HG03469 (cell line): ENCODE measurements around the gene CYP11A1.
"Not testable (repeated sequence)": the region's sequence is repeated elsewhere in the genome, so short reads cannot be mapped to it uniquely, and the experiment has no call there.

Experiments used
- ATAC-seq: cut with Tn5 transposase; IDR thresholded peaks from one replicate; pipeline ENCODE4 v1.9.1; 2021; ENCODE audit warnings: mild to moderate bottlenecking, moderate library complexity, moderate number of reproducible peaks; ENCODE audit not compliant: unreplicated experiment

Gene CYP11A1

DNA sequence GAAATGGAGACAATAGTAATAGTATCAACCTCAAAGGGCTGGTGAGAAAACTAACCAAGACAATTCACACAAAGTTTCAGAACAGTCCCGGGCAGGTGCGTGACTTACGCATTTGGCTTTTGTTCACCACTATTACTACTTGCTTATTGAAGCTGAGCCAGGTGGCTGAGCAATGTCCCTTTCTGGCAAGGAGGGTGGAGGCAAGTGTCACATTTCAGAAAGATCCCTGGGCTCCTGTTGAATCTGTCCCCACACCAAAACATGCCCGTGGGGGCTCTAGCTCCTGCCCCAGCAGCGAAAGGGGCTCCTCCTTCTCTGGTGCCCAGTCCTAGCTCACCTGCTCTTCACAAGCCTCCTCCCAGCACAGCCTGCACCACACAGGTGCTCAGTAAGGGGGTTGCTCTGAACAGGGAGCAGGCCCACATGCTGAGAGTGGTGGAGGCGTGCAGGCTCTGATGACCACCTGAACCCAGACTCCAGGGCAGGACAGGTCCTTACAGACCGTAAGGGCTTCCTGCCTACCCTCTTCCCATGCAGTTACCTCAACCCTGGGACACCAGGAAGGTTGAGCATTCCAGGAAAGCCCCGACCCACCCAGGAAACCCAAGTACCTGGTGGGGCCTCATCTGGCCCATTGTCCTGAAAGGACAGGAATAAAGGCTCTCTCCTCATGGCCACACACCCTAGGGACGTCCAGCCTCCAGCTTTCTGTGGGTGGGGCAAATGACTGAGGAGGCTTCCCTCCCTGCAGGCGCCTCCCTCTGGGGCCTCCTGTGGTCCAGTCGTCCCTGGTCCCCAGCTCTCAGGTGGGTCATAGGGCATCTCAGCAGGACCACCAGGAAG, 33.7 kb upstream of the CYP11A1 start:
- ATAC-seq, result no peak

DNA sequence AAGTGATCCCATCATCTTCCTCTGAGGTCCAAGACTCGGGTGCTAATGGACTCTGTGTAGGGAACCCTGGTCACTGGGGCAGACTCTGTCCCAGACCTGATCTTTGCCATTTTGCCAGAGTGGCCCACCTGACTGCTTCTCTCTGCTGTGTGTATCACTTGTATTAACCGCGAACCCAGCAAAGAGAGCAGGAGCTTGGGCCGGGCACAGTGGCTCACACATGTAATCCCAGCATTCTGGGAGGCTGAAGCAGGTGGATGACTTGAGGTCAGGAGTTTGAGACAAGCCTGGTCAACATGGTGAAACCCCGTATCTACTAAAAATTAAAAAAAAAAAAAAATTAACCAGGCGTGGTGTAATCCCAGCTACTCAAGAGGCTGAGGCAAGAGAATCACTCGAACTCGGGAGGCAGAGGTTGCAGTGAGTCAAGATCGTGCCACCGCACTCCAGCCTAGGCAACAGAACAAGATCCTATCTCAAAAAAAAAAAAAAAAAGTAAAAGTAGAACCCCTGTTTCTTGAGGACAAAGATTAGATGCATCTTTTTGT, 32.9 kb upstream of the CYP11A1 start:
- ATAC-seq, result no peak

DNA sequence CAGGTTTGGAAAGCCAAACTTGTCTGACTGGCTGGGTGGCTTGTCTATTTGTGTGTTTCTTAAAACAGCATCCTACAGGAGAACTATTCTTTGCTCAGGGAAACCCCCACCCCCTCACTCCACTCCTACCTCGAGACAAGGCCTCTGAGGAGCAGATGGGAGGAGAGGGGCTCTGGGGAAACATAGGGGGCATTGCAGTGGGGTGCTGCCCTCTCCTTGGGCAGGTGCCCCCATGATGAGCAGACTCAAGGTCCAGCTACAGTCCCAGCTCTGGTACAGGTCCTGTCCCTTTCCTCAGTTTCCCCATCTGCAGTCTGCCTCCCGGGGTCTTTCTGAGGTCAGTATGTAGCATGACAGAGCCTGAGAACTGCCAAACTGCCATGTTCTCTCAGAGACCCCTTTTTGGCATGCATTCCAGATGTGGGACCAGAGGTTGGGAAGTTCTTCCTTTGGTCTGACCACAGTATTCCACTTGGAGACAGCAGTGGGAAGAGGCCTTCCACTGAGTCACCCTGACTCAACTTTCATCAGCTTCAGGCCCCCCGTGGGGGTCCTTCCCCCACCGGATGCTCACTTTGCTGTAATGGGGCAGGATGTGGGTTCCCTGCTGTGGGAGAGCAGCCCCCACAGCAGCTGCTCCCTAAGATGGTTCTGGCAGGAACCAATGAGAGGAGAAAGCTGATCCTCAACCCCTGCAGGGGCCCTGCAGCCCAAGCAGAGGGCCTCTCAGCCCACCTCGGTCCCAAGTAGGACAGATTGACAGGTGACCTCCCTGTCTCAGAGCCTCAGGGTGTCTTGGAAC, 32.3 kb upstream of the CYP11A1 start:
- no peak for ATAC-seq

DNA sequence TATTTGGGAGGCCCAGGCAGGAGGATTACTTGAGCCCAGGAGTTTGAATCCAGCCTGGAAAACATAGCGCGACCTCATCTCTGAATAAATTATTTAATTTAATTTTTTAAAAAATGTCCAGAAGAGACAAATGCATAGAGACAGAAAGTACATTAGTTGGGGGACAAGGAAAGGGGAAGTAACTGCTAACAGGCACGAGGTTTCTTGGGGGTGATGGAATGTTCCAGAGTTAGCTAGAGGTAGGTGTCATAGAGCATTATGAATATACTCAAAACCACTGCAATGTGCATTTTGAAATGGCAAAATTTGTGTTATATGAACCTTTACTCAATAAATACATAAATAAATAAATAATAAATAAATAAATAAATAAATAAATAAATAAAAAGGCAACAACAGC, 31.7 kb upstream of the CYP11A1 start:
- ATAC-seq, result no peak

DNA sequence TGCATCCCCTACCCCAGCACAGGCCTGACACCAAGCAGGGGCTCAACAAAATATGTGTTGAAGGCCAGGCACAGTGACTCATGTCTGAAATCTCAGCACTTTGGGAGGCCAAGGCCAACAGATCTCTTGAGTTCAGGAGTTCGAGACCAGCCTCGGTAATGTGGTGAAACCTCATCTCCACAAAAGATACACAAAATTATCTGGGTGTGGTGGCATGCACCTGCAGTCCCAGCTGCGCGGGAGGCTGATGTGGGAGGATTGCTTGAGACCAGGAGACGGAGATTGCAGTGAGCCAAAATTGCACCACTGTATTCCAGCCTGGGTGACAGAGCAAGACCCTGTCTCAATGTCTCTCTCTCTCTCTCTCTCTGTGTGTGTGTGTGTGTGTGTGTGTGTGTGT, 30.7 kb upstream of the CYP11A1 start:
- no peak for ATAC-seq

DNA sequence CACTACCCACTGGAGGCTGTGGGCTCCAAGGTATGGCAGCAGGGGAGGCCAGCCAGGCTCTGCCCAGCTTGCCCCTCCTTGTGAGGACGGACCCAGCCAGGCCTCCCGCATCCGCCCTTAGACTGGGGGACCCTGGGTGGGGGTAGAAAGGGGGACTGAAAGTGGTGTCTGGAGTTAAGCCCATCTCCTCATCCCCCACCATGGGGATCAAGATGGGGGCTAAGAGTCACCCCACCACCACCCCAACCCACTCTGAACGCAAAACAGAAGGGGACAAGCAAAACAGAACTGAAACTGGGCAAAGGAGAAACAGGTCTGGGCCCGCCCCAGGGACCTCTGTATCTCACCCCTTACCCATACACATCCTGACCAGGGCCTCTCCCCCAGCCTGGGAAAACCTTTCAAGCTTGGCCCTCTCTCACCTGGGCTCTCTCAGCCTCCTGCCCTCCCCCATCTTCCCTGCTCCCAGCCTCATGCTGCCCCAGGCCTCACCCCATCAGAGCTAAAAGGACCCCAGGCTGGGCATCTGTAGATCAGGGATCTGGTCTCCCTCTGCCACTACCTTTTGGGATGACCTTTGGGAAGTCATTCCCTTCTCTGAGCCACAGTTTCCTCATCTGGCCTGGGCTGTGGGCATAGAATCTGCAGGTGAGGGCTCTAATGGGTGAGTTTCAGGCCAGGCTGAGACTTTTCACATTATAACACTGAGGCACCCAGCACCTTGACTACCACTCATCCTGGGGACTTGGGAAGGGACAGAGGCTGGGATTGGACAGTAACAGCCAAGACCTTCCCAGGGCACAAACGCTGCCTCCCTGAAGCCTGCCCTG, 30.0 kb upstream of the CYP11A1 start:
- ATAC-seq, result no peak

DNA sequence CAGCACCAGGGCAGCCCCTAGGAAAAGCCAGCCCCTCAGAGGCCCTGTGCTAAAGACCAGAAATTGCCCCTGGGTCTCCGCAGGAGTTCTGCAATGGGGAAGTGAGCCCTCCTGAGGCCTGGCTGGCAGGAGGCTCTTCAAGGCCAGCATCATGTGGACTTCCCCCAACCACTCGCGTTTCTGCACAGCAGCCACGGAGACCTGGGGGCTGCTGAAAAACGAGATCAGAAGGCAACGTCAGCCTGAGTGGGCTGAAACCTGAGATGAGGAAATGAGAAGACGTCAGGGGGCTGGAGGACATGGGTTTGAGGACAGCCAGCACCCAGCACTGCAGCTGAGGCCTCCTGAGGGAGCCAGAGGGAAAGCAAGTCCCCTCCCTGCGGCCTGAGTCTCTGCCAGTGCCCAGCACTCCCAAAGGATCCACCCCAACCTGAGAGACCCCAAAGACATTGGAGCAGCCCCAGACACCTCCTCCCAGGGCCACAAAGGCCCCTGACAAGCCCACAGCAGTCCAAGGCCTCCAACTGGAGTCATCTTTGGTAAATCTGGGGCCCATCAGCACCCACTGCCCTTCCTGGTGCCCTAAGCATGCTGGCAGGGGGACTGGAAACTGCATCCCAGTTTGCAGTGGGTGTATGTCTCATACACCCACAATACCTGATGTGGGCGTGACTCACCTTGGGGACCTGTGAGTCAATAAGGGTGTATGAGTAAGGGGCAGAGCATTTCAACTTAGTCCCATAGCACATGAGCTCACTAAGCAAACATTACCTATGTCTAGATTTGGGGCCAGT, 29.2 kb upstream of the CYP11A1 start:
- no peak for ATAC-seq

DNA sequence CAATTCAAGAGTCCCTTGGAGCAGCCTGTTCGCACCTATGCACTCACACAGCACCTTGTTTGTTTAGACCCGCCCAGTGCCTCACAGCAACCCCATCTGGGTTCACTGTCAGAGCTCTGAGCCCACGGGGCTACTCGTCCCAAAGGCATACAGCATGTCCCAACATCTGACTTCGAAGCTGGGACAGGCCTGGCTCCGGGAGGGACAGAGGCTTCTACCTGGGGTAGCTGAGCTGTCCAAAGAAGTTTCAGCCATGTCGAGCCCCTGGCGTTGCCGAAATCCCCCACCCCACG, 28.6 kb upstream of the CYP11A1 start:
- ATAC-seq, result no peak

DNA sequence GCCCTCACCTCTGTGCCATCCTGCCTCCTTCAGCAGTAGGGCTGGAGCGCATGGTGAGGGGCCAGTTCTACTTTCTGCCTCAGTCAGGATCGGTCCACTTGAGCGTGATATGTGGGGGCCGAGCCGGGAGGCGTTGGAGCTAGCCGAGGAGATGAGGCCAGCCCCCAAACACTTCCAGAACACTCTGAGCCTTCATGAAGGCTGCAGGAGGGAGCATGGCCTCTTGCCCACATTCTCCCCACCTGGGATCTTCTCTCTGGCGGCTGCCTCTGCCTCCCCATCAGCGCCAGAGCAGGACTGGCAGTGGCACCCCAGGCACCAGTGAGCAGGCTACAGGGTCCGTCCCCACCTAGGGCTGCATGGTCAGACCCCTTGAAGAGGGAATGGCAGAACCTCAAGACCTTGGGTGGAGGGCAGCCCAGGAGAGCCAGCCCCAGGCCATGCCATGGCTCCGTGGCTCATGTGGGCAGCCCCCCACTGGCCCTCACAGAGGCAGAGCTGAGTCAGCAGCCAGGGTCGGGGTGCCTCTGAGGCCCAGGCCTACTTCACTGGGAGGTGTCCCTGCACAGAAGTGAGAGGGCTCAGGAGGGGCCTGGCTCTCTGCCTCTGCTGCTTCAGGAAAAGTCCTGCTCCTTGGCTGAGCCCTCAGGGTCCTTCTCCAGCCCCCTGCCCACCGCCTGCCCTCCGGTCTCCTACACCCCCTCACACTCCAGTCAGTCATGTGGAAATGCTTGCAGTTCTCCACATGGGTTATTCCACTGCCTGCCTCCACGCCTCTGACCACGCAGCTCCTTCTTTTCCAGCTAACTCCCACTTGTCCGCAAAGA, 28.1 kb upstream of the CYP11A1 start:
- no peak for ATAC-seq

DNA sequence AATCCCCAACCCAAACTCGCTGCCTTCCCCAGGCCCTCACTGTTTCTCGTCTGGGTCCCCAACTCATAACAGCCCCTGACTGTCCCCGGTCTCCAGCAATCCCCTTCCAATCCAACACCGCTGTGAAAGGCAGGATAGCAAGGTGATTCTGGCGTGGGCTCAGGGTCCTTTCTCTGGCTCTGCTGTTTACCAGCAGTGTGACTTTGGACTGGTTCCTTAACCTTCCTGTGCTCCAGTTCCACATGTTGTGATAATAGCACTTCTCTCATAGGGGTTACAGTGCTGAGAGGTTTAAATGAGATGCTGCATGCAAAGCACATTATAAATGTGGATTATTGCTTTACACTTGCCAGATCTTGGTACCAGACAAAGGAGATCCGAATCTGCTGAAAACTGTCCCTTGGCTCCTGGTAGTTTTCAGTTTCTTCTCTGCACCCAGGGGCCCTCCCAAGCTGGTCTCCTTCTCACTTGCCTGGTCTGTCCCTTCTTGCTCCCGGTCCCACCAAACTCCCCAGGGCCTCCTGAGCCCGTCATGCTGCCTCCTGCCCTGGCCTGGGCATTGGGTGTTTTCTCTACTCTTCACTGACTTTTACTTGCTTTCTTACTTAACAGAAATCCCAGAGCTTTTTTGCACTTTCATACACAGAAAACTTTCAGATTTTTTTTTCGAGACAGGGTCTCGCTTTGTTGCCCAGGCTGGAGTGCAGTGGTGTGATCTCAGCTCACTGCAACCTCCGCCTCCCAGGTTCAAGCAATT, 26.8 kb upstream of the CYP11A1 start:
- no peak for ATAC-seq

DNA sequence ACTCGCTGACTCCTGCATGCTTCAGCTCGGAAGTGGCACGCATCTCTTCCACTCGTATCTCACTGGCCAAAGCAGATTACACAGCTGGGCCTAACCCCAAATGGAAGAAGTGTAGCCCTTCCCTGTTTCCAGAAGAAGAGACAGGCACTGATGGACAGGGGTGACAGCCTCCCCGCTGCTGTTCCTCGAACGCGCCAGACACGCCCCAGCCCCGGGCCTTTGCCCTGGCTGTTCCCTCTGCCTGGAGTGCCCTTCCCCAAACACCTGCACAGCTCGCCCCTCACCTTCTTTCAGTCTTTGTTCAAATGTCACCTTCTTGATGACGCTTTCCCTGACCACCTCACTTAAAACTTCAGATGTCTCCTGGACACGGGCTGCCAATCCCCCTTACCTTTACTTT, 26.0 kb upstream of the CYP11A1 start:
- ATAC-seq, result no peak

DNA sequence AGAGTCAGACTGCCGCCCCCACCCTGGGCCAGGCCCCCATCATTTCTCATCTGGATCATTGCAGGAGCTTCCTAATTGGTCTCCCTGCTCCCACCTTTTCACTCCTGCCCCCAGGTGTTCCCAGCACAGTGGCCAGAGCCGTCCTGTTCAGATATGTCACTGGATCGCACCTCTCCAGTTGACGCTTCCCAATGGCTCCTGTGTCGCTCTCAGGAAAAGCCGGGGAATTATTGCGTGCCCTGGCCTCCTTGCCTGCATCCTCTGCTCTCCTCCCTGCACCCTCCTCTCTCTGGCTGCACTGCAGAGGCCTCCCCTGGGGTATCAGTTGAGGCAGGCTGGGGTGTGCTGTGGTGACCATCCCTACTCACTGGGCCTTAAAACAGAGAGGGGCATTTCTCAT, 25.5 kb upstream of the CYP11A1 start:
- ATAC-seq, result no peak

DNA sequence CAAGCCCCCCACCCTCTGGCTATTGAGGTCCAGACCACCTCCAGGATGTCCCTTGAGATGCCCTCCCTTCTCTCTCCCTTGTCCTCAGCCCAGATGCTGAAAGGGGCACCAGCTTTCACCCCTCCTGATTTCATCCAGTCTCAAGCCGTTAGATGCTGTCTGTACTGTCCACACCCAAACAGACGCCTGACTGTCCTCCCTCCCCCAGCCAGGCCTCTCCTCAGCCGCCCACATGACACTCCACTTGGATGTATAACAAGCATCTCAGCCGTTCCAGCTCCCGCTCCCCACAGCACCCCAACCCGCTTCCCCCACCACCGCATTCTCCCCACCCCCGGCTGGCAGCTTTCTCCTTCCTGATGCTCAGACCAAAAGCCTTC, 25.0 kb upstream of the CYP11A1 start:
- ATAC-seq, result no peak

DNA sequence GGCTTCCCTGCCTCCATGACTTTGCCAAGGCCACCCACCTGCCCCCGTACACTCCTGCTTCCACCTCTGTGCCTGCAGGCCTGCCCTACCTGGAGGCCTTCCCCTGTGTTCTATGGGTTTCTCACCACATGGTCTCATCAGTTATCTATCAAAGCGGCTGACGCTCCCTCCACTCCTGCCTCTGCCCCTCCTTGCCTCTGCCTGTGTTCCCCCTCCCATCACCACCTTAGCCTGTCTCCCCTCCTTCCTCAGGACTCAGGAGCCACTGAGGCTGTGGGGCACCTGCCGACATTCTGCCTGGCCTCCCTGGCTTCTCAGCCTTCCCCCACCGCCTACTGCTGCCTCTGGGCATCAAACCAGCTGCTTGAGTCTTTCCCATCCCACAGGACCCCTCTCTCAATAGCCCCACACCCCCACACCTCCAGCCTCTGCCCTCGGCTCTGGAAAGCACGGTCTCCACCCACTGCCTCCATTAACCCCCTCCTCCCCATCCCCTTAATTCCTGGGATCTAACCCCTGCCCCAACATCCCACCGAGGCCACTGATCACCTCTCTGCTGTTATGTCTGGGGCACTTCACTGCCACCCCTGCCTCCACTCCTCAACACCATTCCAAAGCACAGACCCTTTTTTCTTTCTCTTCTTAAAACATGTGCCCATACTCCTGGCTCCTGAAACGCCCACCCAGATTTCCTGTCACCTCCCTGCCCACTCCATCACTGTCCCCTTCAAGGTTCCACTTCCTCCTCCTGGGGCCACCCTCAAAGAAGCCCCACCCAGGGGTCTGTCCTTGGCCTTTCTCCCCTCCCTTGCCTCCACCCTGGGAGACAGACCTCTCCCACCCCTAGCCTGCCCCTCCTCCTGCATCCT, 24.4 kb upstream of the CYP11A1 start:
- ATAC-seq, result no peak

DNA sequence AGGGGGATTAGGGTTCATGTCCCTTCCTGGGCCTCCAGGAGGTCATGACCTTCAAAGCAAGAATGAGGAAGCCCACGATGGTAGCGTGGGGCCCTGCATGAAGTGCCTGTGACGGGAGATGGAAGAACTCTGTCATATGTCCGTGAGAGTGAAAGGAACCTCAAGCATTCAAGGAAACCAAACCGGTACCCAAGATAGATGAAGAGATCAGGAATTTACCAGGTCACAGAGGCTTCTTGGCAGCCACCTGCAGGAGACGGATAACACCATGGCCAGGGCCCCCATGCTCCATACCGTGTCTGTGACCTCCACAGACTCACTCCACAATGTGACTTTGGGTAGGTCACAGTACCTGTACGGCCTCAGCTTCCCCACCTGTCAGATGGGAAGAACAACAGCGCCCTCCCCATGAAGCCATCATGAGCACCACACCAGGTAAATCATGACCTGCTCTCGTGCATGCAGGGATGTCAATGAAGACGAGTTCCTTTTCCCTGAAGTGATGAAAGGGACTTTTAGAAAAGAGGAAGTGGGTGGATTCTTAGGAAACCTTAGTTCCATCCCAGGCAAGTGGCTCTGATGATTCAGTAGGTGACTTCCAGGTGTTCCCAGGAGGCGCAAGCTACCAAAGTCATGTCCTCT, 23.3 kb upstream of the CYP11A1 start:
- no peak for ATAC-seq

DNA sequence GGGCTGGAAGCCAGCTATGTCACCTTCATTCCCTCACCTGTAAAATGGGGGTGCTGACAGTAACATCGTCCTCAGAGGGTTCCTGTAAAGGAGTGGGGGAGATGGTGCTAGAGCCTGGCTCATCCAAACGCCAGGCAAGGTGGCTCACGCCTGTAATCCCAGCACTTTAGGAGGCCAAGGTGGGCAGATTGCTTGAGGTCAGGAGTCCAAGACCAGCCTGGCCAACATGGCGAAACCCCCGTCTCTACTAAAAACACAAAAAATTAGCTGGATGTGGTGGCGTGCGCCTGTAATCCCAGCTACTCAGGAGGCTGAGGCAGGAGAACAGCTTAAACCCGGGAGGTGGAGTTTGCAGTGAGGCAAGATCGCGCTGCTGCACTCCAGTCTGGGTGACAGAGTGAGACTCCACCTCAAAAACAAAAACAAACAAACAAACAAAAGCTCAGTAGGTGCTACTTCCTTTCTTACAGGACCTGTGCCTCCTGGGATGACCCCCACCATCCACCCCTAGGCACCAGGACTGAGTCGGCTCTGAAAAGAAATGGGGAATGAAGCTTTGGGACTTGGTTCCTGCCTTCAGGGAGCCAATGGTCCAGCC, 22.7 kb upstream of the CYP11A1 start:
- ATAC-seq, result not testable (repeated sequence)
